Astrocyte of the hippocampus (primary cell): ENCODE data around the gene SSTR4.

Source experiments
- DNase-seq: peaks from one replicate; pipeline ENCODE4 v3.0.0; 2011; ENCODE audit warnings: low read depth, low spot score

The SSTR4 gene

DNA sequence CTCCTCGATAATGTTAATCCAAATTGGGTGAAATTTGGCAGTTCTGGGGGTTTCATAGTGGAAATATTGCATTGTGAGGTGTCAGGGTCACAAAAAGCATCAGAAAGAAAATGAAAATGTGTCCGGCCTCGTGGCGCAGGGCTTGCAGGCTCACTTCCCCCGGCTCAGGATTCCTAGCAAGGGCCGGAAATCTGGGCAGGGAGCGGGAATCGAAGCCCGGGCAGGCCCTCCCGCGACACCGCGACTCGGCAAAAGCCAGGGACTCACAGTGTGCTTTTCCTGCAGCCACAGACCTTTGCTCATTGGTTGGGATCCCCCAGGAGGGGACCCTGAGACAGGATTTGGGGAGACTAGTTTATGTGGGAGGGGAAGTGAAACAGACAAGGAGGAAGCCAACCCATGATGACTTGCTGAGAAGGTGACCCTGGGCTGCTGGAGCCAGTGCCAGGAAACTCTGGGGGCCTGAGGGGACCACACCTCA is 51.9 kb downstream of the SSTR4 start:
- DNase-seq: no peak

DNA sequence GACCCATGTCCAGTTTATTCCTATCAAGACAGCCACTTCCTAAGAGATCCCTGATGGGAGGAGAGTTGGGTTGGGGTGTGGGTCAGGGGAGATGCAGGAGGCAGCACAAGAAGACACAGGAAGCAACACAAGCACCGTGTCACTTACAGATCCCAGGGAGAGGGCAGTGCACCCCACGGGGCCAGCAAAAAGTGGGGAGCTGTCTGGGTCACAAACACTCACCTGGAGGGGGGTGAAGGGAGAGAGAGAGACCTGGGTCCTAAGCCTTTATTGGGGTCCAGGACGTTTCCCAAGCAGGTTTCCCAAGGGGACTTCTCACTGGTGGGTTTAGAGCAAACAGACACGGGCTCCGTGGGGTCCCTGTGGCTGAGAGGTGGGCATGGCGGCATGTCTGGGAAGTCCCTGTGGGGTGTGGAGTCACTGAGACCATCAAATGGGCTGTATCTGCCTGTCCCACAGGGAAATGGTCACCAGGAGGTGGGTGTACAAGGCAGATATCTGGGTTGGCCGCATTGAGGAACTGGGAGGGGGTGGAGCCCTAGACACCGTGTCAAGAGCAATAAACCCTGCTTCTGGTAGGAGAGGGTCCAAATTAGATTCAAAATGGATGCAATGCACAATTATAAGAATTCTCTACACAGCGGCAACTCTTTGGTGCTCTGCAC is 52.6 kb downstream of the SSTR4 start:
- no peak for DNase-seq
